NB4 (cell line): Measurements from ENCODE around the gene GABRR3.

Source experiments
- POLR2A ChIP-seq: IDR thresholded peaks from 2 replicates; pipeline ENCODE4 v1.6.1; 2011; ENCODE audit warnings: mild to moderate bottlenecking; ENCODE audit not compliant: insufficient read length; ENCODE audit errors: extremely low read depth
- TF ChIP-seq, protein P1 (sequence below): IDR thresholded peaks from one replicate; pipeline ENCODE4 v1.5.1; 2012; ENCODE audit warnings: low read depth, low read length
- TF ChIP-seq, protein P2 (sequence below): IDR thresholded peaks from 2 replicates; pipeline ENCODE4 v1.6.1; 2011; ENCODE audit warnings: low read depth, low read length

- TF ChIP-seq POLR2A, result no peak
- TF ChIP-seq, protein P1, sequence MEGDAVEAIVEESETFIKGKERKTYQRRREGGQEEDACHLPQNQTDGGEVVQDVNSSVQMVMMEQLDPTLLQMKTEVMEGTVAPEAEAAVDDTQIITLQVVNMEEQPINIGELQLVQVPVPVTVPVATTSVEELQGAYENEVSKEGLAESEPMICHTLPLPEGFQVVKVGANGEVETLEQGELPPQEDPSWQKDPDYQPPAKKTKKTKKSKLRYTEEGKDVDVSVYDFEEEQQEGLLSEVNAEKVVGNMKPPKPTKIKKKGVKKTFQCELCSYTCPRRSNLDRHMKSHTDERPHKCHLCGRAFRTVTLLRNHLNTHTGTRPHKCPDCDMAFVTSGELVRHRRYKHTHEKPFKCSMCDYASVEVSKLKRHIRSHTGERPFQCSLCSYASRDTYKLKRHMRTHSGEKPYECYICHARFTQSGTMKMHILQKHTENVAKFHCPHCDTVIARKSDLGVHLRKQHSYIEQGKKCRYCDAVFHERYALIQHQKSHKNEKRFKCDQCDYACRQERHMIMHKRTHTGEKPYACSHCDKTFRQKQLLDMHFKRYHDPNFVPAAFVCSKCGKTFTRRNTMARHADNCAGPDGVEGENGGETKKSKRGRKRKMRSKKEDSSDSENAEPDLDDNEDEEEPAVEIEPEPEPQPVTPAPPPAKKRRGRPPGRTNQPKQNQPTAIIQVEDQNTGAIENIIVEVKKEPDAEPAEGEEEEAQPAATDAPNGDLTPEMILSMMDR, result no peak
- TF ChIP-seq, protein P2, sequence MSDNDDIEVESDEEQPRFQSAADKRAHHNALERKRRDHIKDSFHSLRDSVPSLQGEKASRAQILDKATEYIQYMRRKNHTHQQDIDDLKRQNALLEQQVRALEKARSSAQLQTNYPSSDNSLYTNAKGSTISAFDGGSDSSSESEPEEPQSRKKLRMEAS, result no peak
Measured at GRCh38 chr3:98058244-98058960, 23.3 kb upstream of the GABRR3 start.
